SKM-1 treated with dmso at 0.1 percent for 144 hours (cell line): ENCODE data around the gene POU6F2.
"Not testable (repeated sequence)": the region's sequence is repeated elsewhere in the genome, so short reads cannot be mapped to it uniquely, and the experiment has no call there.

Source experiments
- DNase-seq: peaks from one replicate; lab custom pipeline; 2025; ENCODE audit not compliant: unreplicated experiment; lab: John Stamatoyannopoulos, UW

The POU6F2 gene

DNA sequence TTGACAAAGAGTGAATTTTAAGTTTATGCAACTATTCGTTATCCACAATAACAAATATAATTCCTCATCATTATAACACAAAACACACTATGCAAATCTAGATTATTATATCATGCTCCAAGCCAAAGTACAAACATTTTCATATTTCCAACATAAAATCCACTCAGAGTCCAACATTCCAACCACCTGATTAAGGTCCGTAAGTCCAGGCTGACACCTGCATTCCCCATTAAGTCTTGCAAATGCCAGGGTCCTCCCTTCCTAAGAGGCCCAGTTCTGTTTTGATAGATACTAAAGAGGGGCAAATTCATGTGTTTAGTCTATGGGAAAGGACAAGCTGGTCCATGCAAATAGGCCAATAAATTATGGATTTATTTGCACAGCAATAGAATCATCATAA, 206.1 kb downstream of the POU6F2 start:
- DNase-seq = no peak

DNA sequence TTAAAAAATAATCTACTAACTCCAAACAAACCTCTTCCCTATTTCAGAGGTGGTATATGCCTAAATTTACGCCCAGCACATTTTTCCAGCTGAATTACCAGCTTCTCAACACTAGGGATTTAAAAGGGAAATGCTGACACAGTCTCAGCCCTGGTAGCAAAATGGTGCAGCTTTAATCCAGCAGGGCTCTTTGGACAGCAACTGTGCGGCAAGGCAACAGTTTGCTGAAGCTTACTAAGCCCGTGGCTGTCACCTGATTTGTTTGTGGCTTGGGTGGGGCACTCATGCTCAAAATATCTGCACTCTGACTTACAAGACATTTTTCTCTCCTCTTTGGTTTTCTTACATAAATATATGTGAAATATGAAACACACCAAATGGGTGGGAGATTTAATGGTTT, 206.7 kb downstream of the POU6F2 start:
- DNase-seq = no peak

DNA sequence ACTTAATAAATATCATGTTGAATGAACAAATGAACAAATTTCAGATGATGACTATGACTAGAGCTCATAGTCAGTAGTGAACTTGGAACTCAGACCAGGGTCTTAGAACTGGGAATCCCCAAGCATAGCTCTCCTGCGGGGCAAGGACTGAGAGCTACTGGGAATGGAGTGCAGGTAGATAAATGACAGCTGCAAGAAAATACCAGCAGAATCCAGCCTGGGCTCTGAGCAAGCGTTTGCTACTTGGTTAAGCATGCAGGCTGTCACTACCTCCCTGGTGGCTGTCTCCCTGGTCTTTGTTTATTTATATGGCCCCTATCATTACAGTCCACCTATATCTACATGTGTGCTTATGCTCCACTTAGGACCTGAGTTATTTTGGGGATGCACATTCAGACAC, 208.4 kb downstream of the POU6F2 start:
- no peak for DNase-seq

DNA sequence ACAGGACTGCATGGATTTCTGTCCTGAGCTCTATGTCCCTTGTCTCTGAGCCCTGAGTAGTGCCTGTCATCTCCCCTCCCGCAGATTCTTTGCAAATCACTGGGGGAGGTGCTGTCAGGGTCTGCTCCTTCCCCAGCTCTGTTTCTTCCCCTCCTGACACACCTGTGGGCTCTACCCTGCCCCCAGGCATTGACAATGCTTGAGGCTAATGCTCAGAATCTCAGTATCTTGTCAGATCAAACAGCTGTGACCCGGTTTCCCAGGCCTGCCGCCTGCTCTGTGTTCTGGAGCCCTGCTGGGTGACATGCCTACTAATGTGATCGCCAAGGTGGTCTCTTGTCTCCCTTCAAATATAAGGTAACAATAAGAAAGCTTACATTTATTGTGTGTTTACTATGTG, 209.0 kb downstream of the POU6F2 start:
- no peak for DNase-seq

DNA sequence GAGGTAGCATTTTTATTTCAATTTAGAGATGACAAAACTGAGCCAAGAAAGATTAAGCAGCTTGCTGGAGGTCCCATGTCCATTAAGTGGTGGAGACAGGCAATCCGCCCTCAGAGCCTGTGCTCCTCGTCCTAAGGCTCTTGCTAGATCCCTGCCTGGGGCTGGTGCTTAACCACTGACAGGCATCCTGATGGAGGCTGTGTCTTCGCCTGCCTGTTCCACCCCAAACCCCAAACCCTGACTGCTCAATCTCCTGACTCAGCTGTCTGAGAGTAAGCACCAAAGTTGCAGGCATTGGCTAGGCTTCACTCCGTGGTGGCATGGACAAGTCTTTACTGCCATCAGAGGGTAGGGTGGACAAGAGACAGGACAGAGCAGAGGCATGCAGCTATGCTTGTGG, 209.4 kb downstream of the POU6F2 start:
- no peak for DNase-seq

DNA sequence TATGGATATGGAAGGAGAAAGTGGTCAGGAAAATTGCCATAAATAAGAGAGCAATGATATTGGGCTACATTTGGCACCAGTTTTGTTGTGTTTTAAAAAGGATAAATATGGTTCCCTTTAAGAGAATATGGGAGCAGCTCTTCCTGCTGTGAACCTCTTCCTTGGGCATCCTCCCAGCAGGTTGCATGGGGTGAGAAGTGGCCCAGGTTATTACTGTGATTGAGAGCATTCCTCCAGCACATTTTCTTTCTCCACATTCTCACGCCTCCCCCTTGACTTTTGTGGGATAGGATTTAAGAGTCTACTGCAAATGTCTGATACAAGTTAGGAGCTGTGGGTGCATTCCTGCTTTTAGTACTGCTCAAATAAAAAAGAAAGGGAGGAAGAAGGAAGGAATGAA, 214.8 kb downstream of the POU6F2 start:
- DNase-seq = no peak

DNA sequence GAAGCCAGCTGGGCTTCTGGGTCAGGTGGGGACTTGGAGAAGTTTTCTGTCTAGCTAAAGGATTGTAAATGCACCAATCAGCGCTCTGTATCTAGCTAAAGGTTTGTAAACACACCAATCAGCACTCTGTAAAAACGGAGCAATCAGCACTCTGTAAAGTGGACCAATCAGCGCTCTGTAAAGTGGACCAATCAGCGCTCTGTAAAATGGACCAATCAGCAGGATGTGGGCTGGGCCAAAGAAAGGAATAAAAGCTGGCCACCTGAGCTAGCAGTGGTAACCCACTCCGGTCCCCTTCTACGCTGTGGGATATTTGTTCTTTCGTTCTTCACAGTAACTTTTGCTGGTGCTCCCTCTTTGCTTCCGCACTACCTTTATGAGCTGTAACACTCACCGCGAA, 216.7 kb downstream of the POU6F2 start:
- not testable (repeated sequence) for DNase-seq

DNA sequence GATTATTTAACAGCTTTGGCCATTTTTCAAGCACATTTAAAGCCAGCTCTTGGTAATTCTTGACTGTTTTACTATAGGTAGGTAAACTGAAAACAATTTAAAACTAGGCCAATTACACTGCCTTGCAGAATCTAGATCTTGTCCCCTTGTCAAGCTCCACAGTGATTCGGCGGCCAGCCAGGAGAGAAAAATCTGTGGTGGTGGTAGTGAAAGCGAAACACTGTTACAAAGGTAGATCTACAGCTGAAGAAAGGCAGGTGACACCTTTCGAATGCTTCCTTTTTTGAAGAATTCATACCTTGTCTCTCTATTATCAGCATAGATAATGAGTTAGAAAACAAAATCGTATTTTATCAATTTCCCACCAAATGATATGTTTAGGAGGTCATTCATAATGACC, 218.3 kb downstream of the POU6F2 start:
- no peak for DNase-seq

DNA sequence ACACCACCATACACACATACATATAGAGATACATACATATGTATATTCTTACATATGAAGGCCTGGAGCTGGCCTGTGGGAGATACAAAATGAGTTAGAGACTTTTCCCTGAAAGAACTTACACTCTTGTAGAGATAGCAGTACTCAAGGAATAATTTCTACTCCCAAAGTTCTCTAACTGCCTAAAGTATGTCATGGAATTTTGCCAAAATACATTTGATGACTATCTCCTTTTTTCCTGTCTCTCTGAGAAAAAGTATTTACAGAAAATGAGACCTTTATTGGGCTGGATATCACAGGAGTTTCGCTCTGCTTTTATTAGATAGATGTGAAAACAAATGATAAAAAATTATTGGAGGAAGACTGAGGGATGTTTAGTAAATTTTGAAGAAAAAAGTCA, 220.1 kb downstream of the POU6F2 start:
- DNase-seq = no peak

DNA sequence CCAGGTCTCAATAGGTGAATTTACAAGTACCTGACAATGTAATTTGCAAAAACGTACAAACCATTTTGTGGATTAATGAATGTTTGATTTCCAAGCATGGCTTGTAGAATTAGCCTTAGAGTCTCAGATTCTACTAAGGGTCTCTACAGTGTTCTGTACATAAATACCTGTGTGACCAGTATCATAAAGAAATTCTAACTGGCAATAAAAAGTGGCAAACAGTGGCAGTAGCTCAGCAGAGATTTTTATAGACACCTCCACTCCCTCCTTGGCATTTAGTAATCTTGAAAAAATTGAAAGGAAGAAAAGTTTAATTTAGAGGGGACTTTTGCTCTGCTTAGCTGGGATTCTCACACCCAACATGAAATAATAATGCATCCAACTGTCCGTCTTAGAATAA, 220.8 kb downstream of the POU6F2 start:
- DNase-seq = no peak

DNA sequence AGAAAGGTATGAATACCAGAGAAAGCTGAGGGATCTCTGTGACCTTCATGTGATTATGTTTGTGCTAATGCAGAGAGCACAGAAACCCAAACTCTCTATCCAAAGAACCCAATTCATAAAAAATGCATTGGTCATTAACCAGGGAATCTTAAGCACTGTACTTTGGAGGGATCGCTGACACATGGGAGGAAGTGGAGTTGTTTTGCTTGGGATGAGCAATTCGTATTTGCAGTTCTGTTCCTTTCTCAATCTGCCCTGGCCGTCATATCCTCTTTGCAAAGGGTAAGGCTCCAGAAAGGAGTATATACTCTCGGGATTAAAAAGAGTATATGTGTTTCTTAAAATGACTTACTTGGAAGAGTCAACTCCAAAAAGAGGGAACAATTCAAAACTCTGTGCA, 221.3 kb downstream of the POU6F2 start:
- no peak for DNase-seq

DNA sequence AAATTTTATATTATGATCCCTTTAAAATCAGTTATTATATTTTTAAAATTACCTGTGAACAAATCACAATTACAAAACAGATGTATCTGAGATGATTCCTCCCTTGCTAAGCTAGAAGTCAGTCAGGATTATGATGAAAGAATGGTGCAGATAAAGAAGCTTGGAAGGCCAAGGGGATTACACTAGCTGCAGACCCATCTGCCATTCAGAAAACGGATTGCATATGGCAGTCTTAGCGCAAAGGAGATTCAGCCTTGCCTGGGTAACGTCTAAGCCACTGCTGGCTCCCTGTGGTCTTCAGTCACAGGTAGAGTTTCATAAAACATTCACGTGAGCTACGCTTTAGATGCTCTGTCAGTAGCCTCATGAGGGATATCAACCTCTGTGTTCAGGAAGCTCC, 222.2 kb downstream of the POU6F2 start:
- DNase-seq = no peak

DNA sequence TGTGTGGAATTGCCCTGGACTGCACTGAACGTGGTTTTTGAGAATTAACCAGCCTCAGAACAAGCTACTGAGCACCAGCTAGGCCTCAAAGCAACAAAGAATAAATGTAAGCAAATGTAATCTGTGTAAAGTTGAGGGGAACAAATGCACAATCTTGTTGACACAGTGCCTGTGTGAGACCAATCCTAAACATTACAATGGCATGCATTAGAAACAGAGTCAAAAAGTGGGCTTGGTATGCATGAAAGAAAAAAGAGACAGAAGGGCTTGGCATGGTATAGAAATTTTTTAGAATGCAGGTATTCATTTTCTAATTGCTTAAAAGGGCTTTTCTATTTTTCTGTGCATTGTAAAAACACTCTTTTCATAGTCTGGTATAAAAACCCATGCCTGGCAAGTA, 224.3 kb downstream of the POU6F2 start:
- no peak for DNase-seq

DNA sequence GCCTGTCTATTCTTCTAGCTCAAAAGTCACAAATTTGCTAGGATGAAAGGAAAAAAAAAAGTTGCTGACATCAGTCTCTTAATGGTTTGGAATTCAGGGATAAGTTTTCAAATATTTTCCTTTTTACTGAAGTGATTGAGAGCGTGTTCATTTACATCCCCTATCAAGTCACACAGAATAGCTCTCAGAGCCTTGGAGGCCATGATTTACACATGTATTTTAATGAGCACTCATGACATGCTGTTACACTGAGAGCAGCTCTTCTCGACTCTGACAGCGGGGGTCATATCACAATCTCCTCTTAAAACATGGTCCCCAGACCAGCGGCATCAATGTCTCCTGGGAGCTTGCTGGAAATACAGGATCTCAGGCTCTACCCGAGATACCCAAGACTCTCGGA, 232.7 kb downstream of the POU6F2 start:
- no peak for DNase-seq

DNA sequence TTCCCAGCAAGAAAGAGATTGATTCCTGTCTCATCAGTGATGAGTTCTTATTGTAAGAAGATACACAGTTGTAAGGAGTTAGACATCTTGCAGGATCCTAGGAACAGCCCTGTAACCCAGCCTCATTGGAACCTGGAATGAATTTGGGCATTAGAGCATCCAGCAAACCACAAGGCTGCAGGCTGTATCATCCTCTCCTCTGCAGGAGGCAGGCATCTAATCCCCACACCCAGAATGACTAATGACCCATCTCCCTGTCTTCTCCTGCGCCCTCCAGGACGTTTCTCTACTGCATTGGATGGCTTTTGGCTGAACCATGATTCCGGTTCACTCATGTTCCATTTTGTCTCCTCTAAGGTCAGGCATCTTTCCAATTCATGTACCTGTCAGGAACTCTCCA, 233.9 kb downstream of the POU6F2 start:
- no peak for DNase-seq

DNA sequence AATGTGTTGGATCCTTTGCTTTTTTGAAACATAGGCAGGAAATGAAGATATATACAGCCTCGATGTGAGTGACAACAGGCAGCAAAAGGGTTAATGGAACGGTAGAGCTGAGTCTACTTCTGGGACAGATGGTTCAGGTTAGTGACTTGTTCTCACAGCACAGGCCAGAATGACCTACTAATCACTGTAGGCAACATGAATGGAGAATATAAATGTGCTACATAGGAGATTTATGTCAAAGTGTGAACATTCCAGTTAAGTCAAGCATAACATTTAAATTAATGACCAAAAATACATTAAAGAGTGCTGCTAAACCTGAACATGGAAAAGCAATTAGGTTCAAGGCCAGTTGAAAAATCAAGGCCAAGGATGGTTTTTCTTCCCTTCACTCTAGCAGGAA, 235.2 kb downstream of the POU6F2 start:
- DNase-seq = no peak

DNA sequence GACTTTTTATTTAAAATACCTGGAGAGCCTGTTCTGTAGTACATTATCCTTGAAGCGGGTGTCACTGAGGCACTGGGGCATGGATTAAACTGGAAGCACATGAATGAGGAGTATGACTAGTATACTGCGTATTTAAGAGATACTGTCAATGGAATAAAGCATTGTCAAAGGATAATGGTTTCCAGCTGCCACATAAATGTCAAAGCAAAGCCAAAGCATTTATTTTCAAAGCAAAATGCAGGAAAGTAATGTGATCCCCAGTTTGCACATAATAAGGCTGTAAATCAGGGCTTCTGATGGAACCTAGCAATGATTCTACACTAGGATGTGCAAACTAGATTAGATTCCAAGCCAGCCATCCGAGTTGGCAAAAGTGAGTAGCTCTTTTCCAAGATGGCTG, 240.1 kb downstream of the POU6F2 start:
- DNase-seq = no peak

DNA sequence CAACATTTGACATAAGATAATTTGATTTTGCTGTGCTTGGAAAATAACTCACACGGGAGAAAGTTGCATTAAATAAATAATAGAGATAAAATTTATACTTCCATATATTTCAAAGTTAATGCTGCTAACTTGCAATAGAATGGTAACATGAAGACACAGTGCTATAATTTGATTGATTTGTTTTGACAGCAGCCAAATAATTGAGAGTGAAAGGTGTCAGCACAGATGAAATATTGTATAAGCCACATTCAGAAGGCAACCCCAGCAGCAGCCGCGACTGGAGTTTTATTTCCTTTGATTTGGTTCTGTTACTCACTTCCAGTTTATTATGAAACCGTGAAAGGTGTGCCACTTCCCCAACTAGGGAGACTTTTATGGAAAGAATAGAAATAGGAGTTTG, 242.2 kb downstream of the POU6F2 start:
- no peak for DNase-seq

DNA sequence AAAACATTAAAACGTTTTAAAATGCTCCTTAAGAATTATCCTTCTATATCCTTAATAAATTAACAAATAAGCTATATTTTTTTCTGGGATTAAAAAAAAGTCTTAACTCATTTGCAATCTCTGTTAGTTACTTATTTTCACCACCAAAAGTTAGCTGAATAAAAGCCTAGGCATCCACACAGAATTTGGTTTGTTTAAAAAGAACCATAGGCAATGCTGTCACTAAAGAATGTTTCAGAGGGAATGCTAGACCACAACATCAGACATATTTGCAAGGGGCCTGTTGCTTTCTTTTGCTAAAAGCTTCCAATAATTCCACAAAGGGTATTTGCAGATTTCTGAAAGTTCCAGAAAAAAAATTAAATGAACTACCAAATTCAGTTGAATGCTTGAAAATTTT, 244.2 kb downstream of the POU6F2 start:
- no peak for DNase-seq

DNA sequence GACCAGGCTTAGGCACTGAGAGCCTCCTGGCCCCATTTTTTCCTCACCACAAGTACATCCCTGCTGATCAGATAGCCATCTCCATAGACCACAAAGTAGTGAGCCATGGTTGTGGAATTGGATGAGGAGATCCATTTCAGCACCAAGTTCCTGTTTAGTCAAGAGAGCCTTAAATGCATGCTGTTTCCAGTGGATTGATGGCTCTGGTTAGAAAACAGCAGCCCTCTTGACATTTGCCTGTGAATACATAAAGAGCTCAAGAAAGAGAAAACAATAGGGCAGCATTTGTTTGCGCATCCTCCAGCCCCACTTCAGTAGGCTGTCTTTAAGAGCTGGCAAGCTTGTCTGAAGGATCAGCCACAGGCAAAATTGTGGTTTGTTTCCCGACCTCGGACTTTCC, 251.2 kb downstream of the POU6F2 start:
- DNase-seq = no peak

DNA sequence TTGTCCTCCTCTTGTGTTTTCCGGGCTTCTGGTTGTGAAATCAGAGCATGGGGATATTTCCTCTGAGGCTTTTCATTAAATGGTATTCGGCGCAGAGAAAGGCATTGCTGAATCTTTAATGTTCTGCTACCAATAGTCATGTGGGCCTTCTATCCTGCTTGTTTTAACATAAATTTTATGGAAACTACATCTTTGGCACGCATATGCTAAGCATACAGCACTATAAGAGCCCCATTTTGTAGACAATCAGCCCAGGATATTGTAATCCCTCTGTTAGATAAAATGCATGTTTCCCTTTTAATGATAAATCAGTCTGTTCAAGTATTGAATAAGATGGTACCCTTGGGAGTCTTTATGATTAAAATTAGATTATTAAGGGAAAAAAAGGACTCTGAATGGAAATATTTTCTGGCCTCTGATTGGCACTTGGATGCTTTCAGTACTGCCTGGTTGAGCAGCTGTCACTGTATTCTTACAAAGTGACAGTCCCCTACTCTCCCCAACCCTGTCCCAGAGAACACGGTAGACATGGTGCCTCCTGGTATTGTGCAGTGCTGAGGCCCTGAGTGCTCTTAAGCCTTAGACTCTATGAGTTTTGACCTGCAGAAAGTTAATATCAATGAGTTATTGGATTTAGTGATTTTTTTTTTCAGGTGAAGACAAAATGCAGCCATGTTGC, 256.3 kb downstream of the POU6F2 start:
- DNase-seq = no peak

DNA sequence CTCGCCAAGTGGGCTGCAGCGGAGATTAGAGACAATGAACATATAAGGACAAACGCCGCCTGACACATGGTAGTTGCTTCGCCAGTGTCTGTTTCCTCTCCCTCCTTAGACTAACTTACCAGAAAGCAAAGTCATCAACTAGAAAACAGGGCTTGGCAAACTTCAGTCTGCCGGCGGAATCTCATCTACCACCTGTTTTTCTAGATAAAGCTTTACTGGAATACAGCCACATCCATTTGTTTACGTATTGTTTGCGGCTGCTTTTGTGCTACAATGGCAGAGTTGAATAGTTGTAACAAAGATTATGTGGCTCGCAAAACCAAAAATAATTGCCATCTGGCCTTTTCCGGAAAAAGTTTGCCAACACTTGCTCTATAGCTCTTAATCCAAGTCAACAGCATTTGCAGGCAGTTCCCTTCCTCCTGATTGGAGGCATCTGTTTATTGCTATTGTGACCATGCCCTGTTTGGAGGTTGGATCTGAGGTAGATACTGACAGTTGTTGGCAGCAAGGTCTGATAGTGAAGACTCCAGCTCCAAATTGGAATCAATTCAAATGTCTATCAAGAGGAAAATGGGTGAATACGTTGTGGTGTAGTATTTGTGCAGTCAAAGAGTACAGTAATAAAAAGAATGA, 260.6 kb downstream of the POU6F2 start:
- DNase-seq = no peak

DNA sequence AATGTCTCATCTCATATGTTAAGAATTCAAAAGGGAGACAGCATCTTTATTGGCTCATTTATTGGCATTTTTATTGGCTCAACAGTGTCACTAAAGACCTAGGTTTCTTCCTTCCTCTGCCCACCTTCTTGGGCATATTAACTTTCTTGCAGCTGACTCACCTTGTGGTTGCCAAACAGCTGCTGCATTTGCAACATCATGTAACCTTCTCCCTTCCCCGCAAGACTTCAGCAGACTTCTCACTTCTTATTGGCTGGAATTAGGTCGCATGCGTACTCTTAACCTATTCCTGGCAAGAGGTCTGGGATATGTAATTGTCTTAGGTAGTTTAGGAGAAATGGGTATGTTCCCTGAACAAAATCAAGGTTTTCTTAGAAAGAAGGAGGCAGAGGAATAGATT, 263.2 kb downstream of the POU6F2 start:
- DNase-seq = no peak
